HepG2 (cell line): ENCODE results near the gene NKD2.

Source experiments
- ARNT ChIP-seq: fragments of 450-650 bp; IDR thresholded peaks from 2 replicates; pipeline ENCODE4 v1.6.1; 2017
- CTCF ChIP-seq: sonication (generic); formaldehyde crosslinking; IDR thresholded peaks from 2 replicates; pipeline ENCODE4 v1.5.0; 2020; ENCODE audit warnings: mild to moderate bottlenecking, missing genetic modification reagents, moderate library complexity
- HOXA7 ChIP-seq: sonication (generic); formaldehyde crosslinking; IDR thresholded peaks from 2 replicates; pipeline ENCODE4 v1.8.1; 2022; ENCODE audit warnings: mild to moderate bottlenecking, missing genetic modification reagents, moderate library complexity
- MAX ChIP-seq: IDR thresholded peaks from 2 replicates; pipeline ENCODE4 v1.6.1; 2012; ENCODE audit warnings: inconsistent platforms
- PCBP1 ChIP-seq: fragments of 200-400 bp; formaldehyde crosslinking; IDR thresholded peaks from 2 replicates; pipeline ENCODE4 v1.6.1; 2017; ENCODE audit warnings: mild to moderate bottlenecking, low read depth, low read length, borderline replicate concordance
- ZBTB7A ChIP-seq: sonication (generic); formaldehyde crosslinking; IDR thresholded peaks from 2 replicates; pipeline ENCODE4 v1.8.0; 2022; ENCODE audit warnings: mild to moderate bottlenecking, missing genetic modification reagents
- ZMAT3 ChIP-seq: sonication (generic); formaldehyde crosslinking; conservative IDR thresholded peaks from 2 replicates; pipeline ENCODE4 v1.7.0; 2021; ENCODE audit warnings: missing genetic modification reagents

GRCh38 chr5:1063661-1064382, 55.2 kb downstream of the NKD2 start:
- TF ChIP-seq ZMAT3 (no peak), CTCF (CRISPR knock-in tag) (no peak), ZBTB7A (no peak), ARNT (no peak), HOXA7 (no peak), MAX (no peak), PCBP1 (no peak)
